HepG2 (cell line): Measurements from ENCODE around the gene BATF2. TPM values are rescaled to one million over a fixed set of nuclear protein-coding genes. Genes with fewer than 3 reads are reported as not detected.

Experiments
- AFF4 ChIP-seq: sonication (generic); formaldehyde crosslinking; IDR thresholded peaks from 2 replicates; pipeline ENCODE4 v1.4.0; 2020; ENCODE audit warnings: missing genetic modification reagents
- BRF2 ChIP-seq: sonication (generic); formaldehyde crosslinking; IDR thresholded peaks from 2 replicates; pipeline ENCODE4 v1.8.1; 2022; ENCODE audit warnings: mild to moderate bottlenecking, missing genetic modification reagents
- MAX ChIP-seq: IDR thresholded peaks from 2 replicates; pipeline ENCODE4 v1.6.1; 2012; ENCODE audit warnings: inconsistent platforms
- RBM22 ChIP-seq: fragments of 200-400 bp; formaldehyde crosslinking; optimal IDR thresholded peaks from 2 replicates; pipeline ENCODE3; 2017; ENCODE audit warnings: mild to moderate bottlenecking, low read length, moderate library complexity
- TOE1 ChIP-seq: sonication (generic); formaldehyde crosslinking; IDR thresholded peaks from 2 replicates; pipeline ENCODE4 v1.4.0; 2020; ENCODE audit warnings: mild to moderate bottlenecking, missing genetic modification reagents
- ZHX1 ChIP-seq: sonication (generic); formaldehyde crosslinking; IDR thresholded peaks from 2 replicates; pipeline ENCODE4 v1.8.1; 2022; ENCODE audit warnings: low read depth, mild to moderate bottlenecking, missing genetic modification reagents
- ZNF431 ChIP-seq: sonication (generic); formaldehyde crosslinking; IDR thresholded peaks from 2 replicates; pipeline ENCODE4 v1.9.0; 2022; ENCODE audit warnings: missing genetic modification reagents, low read depth, mild to moderate bottlenecking, borderline replicate concordance
- ZNF609 ChIP-seq: sonication (generic); formaldehyde crosslinking; IDR thresholded peaks from 2 replicates; pipeline ENCODE4 v1.4.0; 2020; ENCODE audit warnings: mild to moderate bottlenecking, missing genetic modification reagents, borderline replicate concordance
- ZNF710 ChIP-seq: sonication (generic); formaldehyde crosslinking; IDR thresholded peaks from 2 replicates; pipeline ENCODE4 v1.5.0; 2020; ENCODE audit warnings: mild to moderate bottlenecking, missing genetic modification reagents, borderline replicate concordance
- ZNF776 ChIP-seq: sonication (generic); formaldehyde crosslinking; IDR thresholded peaks from 2 replicates; pipeline ENCODE4 v1.4.0; 2020; ENCODE audit warnings: mild to moderate bottlenecking, missing genetic modification reagents
- ZSCAN29 ChIP-seq: sonication (generic); formaldehyde crosslinking; conservative IDR thresholded peaks from 2 replicates; pipeline ENCODE4 v1.4.0; 2020; ENCODE audit warnings: mild to moderate bottlenecking, missing genetic modification reagents
- polyA plus RNA-seq, 8 experiments: library from polyadenylated mRNA; depleted of rRNA in 3 of 8; stranded (reverse) in 7 of 8; unstranded in 1 of 8; fragments of >200 nt; fragmentation: Illumina TruSeq in 4 of 8; extraction: Trizol in 4 of 8; gene quantifications; 2 replicates each; pipeline versions ENCODE4 v1.2.1 to v1.2.3, GENCODE V29; 2011 to 2016; ENCODE audit warnings: low read depth in 4 of 8, missing spikeins in 1 of 8, mixed read lengths in 1 of 8; ENCODE audit not compliant: insufficient read depth in 1 of 8
- total RNA-seq, 5 experiments: library from RNA; depleted of rRNA; stranded (reverse); fragments of >200 nt; fragmentation: Illumina TruSeq; extraction: Trizol; gene quantifications; 2 replicates each; pipeline ENCODE4 v1.2.3, GENCODE V29; 2016; ENCODE audit warnings: low read depth in 1 of 5

The BATF2 gene
- total and polyA plus RNA-seq, 2 of the 13 experiments (the other 11 are each of a cell fraction or from before 2014, with no cell fraction given), result 2.8 to 3.9 TPM

GRCh38 chr11:65013888-65014725 is 17.3 kb upstream of the BATF2 start, which contains the start of gene ARL2 (continued):
- TF ChIP-seq AFF4 (no peak), MAX (peak; percentile 84), ZSCAN29 (CRISPR knock-in tag) (0 out of 2 replicates have a peak, but pooled peaks have one; percentile 36), ZNF609 (CRISPR knock-in tag) (no peak; the same call in 1 of the 2 replicates), ZNF431 (CRISPR knock-in tag) (peak; percentile 83; the same call in 1 of the 2 replicates), ZNF710 (CRISPR knock-in tag) (no peak; the same call in 1 of the 2 replicates), BRF2 (CRISPR knock-in tag) (no peak; the same call in 1 of the 2 replicates), RBM22 (no peak), ZNF776 (CRISPR knock-in tag) (peak; percentile 13; the same call in 1 of the 2 replicates), ZHX1 (CRISPR knock-in tag) (peak; percentile 17; the same call in 1 of the 2 replicates), TOE1 (CRISPR knock-in tag) (peak; percentile 10; the same call in 1 of the 2 replicates)
